AG09319 (cell line): Measurements from ENCODE around the gene TNNC2.

Experiments
- DNase-seq: peaks from one replicate; pipeline ENCODE4 v3.0.0-alpha.2; 2010; ENCODE audit warnings: low read depth; ENCODE audit errors: extremely low read depth
- CTCF ChIP-seq: IDR thresholded peaks from 2 replicates; pipeline ENCODE4 v1.5.1; 2011; ENCODE audit warnings: low read depth, mild to moderate bottlenecking, inconsistent platforms, low read length, moderate library complexity

TNNC2 gene

GRCh38 chr20:45775411-45775810 is 51.7 kb downstream of the TNNC2 start:
- no peak for TF ChIP-seq CTCF
- no peak for DNase-seq

- no peak for DNase-seq
- TF ChIP-seq CTCF: no peak
These were observed 52.2 kb downstream of the TNNC2 start for GRCh38 chr20:45774945-45775344.
